Midbrain (tissue), 1 donor: ENCODE data around the gene ELANE.
"Not testable (repeated sequence)": the region's sequence is repeated elsewhere in the genome, so short reads cannot be mapped to it uniquely, and the experiment has no call there.

Source experiments
- DNase-seq: peaks from one replicate; lab custom pipeline; 2025; lab: John Stamatoyannopoulos, UW

The ELANE gene

GRCh38 chr19:879711-880438 is 27.8 kb downstream of the ELANE start:
- DNase-seq = no peak

- DNase-seq = no peak
Observed at GRCh38 chr19:881385-882071, 29.4 kb downstream of the ELANE start.

- DNase-seq = no peak
Observed at GRCh38 chr19:882871-883497, 30.9 kb downstream of the ELANE start.

- DNase-seq = no peak
Observed at GRCh38 chr19:883661-884211, 31.6 kb downstream of the ELANE start.

GRCh38 chr19:884420-885211 is 32.5 kb downstream of the ELANE start:
- DNase-seq = no peak

GRCh38 chr19:885536-886224 is 33.6 kb downstream of the ELANE start:
- DNase-seq = no peak

GRCh38 chr19:887072-887471 is 35.0 kb downstream of the ELANE start:
- no peak for DNase-seq

- DNase-seq = no peak
Observed at GRCh38 chr19:887599-887998, 35.5 kb downstream of the ELANE start.

GRCh38 chr19:888581-889385 is 36.7 kb downstream of the ELANE start:
- no peak for DNase-seq

GRCh38 chr19:889662-890295 is 37.7 kb downstream of the ELANE start:
- no peak for DNase-seq

GRCh38 chr19:890831-891230 is 38.7 kb downstream of the ELANE start:
- no peak for DNase-seq

- DNase-seq = not testable (repeated sequence)
Observed at GRCh38 chr19:891421-892200, 39.5 kb downstream of the ELANE start.

GRCh38 chr19:892243-892893 is 40.3 kb downstream of the ELANE start:
- DNase-seq = no peak

GRCh38 chr19:892894-893689 is 41.0 kb downstream of the ELANE start, which contains the start of the genes MED16 and RNU6-9:
TSS of gene MED16 (minus strand) at chr19:893187. CDS start at chr19:891131, 2,056 bp downstream.
TSS of gene RNU6-9 (plus strand) at chr19:893484.
- DNase-seq = peak; percentile 94

GRCh38 chr19:896434-896833 is 44.3 kb downstream of the ELANE start:
- DNase-seq = no peak

- DNase-seq = no peak
Observed at GRCh38 chr19:896999-897398, 44.9 kb downstream of the ELANE start.

- no peak for DNase-seq
Observed at GRCh38 chr19:897442-898039, 45.4 kb downstream of the ELANE start.
